NCI-H2171 (cell line): ENCODE results near the gene ABCF2.

Source experiments
- DNase-seq: peaks from one replicate; lab custom pipeline; 2025; lab: John Stamatoyannopoulos, UW

The ABCF2 gene

GRCh38 chr7:151194188-151194587 is 32.8 kb downstream of the ABCF2 start:
- DNase-seq = no peak

GRCh38 chr7:151193203-151193978 is 33.6 kb downstream of the ABCF2 start:
- DNase-seq = no peak

- no peak for DNase-seq
These were observed 34.9 kb downstream of the ABCF2 start for GRCh38 chr7:151192002-151192539.

GRCh38 chr7:151191544-151191943 is 35.5 kb downstream of the ABCF2 start:
- no peak for DNase-seq

- DNase-seq = no peak
These were observed 38.0 kb downstream of the ABCF2 start for GRCh38 chr7:151189038-151189437.

GRCh38 chr7:151188252-151188542 is 38.8 kb downstream of the ABCF2 start:
- no peak for DNase-seq

GRCh38 chr7:151187409-151188251 is 39.4 kb downstream of the ABCF2 start:
- no peak for DNase-seq

- DNase-seq = no peak
These were observed 40.2 kb downstream of the ABCF2 start, which contains the start of gene ASB10 for GRCh38 chr7:151186640-151187408. TSS of gene ASB10 (minus strand) at chr7:151187250. CDS start at chr7:151187130, 120 bp downstream.

GRCh38 chr7:151185762-151186639 is 41.0 kb downstream of the ABCF2 start:
- DNase-seq = no peak

GRCh38 chr7:151181011-151181431 is 46.0 kb downstream of the ABCF2 start:
- DNase-seq = no peak

GRCh38 chr7:151179946-151180345 is 47.1 kb downstream of the ABCF2 start:
- DNase-seq = no peak

- DNase-seq = peak; percentile 7
These were observed 47.6 kb downstream of the ABCF2 start for GRCh38 chr7:151179287-151179860.

- no peak for DNase-seq
These were observed 48.2 kb downstream of the ABCF2 start for GRCh38 chr7:151178831-151179230.

GRCh38 chr7:151178236-151178635 is 48.8 kb downstream of the ABCF2 start:
- DNase-seq = no peak

- no peak for DNase-seq
These were observed 49.7 kb downstream of the ABCF2 start for GRCh38 chr7:151177310-151177709.

- DNase-seq = no peak
These were observed 50.6 kb downstream of the ABCF2 start for GRCh38 chr7:151176401-151176800.

GRCh38 chr7:151175793-151176311 is 51.2 kb downstream of the ABCF2 start:
- DNase-seq = no peak

- DNase-seq = no peak
These were observed 51.8 kb downstream of the ABCF2 start for GRCh38 chr7:151175047-151175792.

- no peak for DNase-seq
These were observed 52.6 kb downstream of the ABCF2 start for GRCh38 chr7:151174246-151175046.
